OCI-LY7 (cell line): Measurements from ENCODE around the gene DISC1.

ENCODE experiments used
- EZH2phosphoT487 ChIP-seq: fragments of 200-600 bp; sonication (generic); IDR thresholded peaks from 2 replicates; pipeline ENCODE4 v1.6.1; 2018; ENCODE audit warnings: low read depth, borderline replicate concordance, mild to moderate bottlenecking, mixed run types, antibody characterized with exemption, low read length, moderate library complexity, mixed read lengths
- TF ChIP-seq, protein P1 (sequence below): fragments of 200-600 bp; sonication (generic); conservative IDR thresholded peaks from 2 replicates; pipeline ENCODE4 v1.5.1; 2014; ENCODE audit warnings: mild to moderate bottlenecking, antibody characterized with exemption, low read length, moderate library complexity, mixed read lengths

DNA sequence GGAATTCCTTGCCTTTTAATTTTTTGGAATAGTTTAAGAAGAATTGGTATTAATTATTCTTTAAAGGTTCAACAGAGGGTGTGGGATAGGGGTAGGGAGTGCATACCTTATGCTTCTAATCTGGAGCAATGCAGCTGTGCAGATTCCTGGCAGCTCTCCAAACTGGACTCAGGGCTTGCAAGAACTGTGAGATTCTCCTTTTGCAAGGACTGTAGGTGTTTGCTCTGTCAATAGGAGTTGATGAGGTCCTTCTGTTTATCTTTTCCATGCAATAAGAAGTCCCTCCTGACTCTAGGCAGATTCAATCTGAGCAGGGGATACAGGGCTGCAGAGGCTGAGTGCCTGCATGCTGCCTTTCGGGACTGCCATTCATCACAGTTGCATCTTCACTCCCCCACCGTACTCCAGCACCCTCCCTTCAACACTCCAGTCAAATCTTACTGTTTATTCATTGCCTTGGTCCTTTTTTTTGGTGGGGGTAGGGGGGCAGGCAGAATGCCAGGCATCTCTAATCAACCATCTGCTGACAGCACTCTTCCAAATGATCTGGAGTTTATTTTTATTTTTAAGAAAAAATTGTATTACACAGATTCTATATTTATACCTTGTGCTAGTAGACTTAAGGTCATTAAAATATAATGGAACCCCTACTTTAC, 122.3 kb downstream of the DISC1 start:
- TF ChIP-seq, protein P1, sequence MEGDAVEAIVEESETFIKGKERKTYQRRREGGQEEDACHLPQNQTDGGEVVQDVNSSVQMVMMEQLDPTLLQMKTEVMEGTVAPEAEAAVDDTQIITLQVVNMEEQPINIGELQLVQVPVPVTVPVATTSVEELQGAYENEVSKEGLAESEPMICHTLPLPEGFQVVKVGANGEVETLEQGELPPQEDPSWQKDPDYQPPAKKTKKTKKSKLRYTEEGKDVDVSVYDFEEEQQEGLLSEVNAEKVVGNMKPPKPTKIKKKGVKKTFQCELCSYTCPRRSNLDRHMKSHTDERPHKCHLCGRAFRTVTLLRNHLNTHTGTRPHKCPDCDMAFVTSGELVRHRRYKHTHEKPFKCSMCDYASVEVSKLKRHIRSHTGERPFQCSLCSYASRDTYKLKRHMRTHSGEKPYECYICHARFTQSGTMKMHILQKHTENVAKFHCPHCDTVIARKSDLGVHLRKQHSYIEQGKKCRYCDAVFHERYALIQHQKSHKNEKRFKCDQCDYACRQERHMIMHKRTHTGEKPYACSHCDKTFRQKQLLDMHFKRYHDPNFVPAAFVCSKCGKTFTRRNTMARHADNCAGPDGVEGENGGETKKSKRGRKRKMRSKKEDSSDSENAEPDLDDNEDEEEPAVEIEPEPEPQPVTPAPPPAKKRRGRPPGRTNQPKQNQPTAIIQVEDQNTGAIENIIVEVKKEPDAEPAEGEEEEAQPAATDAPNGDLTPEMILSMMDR: no peak
- no peak for TF ChIP-seq EZH2phosphoT487
